T-cell (primary cell): Measurements from ENCODE around the gene NUDCD3. TPM values are rescaled to one million over a fixed set of nuclear protein-coding genes. Genes with fewer than 3 reads are reported as not detected.

Experiments used
- ATAC-seq, 4 experiments: fragments of 200-7000 bp in 3 of 4; fragments of 150-1000 bp in 1 of 4; cut with Tn5 transposase; replicated peaks in 1 of 4; 1 replicate in 3 of 4; 2 replicates in 1 of 4; pipeline ENCODE4 v1.10.0; 2021; ENCODE audit warnings: moderate library complexity in 3 of 4, mild to moderate bottlenecking in 2 of 4, moderate number of reproducible peaks in 1 of 4
- CTCF ChIA-PET, 2 donors: fragments of 300-600 bp; sonication (Branson Sonifier 250); formaldehyde crosslinking; loops; one replicate each; lab custom pipeline; 2022; ENCODE audit warnings: antibody characterized with exemption in 2 of 2; lab: Charles Lee
- POLR2A ChIA-PET, 2 donors: fragments of 300-600 bp; sonication (Branson Sonifier 250); formaldehyde crosslinking; loops; one replicate each; lab custom pipeline; 2022; ENCODE audit warnings: antibody characterized with exemption in 2 of 2; lab: Charles Lee
- DNase-seq, 35 experiments: peaks; one replicate each; pipeline versions ENCODE4 v3.0.0 to v3.0.0-alpha.2; 2013 to 2023
- H3K27ac ChIP-seq: one replicate; pipeline ENCODE4 v1.5.1; 2013; ENCODE audit warnings: low read length
- H3K27me3 ChIP-seq, 2 experiments: replicated peaks in 1 of 2; 1 replicate in 1 of 2; 2 replicates in 1 of 2; pipeline versions ENCODE4 v1.6.1 to v1.7.0; 2013; ENCODE audit warnings: low read length in 1 of 2, mixed read lengths in 1 of 2; ENCODE audit not compliant: control insufficient read depth in 2 of 2, insufficient read depth in 2 of 2; ENCODE audit errors: extremely low read depth in 1 of 2
- H3K36me3 ChIP-seq, 2 donors: 1 replicate in 1 of 2; 2 replicates in 1 of 2; pipeline versions ENCODE4 v1.6.1 to v1.7.0; 2013; ENCODE audit warnings: low read length in 1 of 2; ENCODE audit not compliant: control insufficient read depth in 2 of 2, insufficient read depth in 1 of 2; ENCODE audit errors: extremely low read depth in 1 of 2
- H3K4me1 ChIP-seq, 2 experiments: 1 replicate in 1 of 2; 2 replicates in 1 of 2; pipeline versions ENCODE4 v1.6.1 to v1.7.0; 2013; ENCODE audit warnings: low read length in 2 of 2, mixed read lengths in 1 of 2; ENCODE audit not compliant: insufficient read depth in 2 of 2, control insufficient read depth in 1 of 2; ENCODE audit errors: extremely low read depth in 1 of 2
- H3K4me3 ChIP-seq, 2 donors: 1 replicate in 1 of 2; 2 replicates in 1 of 2; pipeline versions ENCODE4 v1.5.1 to v1.7.0; 2013; ENCODE audit warnings: mild to moderate bottlenecking in 2 of 2, low read length in 1 of 2, moderate library complexity in 1 of 2; ENCODE audit not compliant: control insufficient read depth in 1 of 2; ENCODE audit errors: extremely low read depth in 1 of 2
- H3K9me3 ChIP-seq: 2 replicates; pipeline ENCODE4 v1.7.0; 2013
- H3K27ac Mint-ChIP-seq, 2 donors: one replicate each; pipeline ENCODE4 v1.8.0; 2020 to 2021; ENCODE audit warnings: mild to moderate bottlenecking in 2 of 2, mixed read lengths in 2 of 2
- H3K27me3 Mint-ChIP-seq, 2 donors: one replicate each; pipeline ENCODE4 v1.8.0; 2021 to 2022; ENCODE audit warnings: mixed read lengths in 2 of 2
- H3K36me3 Mint-ChIP-seq: one replicate; pipeline ENCODE4 v1.8.0; 2021; ENCODE audit warnings: mixed read lengths
- H3K4me1 Mint-ChIP-seq, 3 donors: one replicate each; pipeline ENCODE4 v1.8.0; 2020 to 2022; ENCODE audit warnings: mixed read lengths in 3 of 3, mild to moderate bottlenecking in 1 of 3
- H3K4me3 Mint-ChIP-seq, 3 donors: one replicate each; pipeline ENCODE4 v1.8.0; 2020 to 2022; ENCODE audit warnings: mild to moderate bottlenecking in 3 of 3, mixed read lengths in 3 of 3, moderate library complexity in 3 of 3
- H3K9me3 Mint-ChIP-seq, 3 donors: one replicate each; pipeline ENCODE4 v1.8.0; 2020 to 2022; ENCODE audit warnings: mixed read lengths in 3 of 3
- WGBS: methylation state at CpG from one replicate; pipeline ENCODE4 v1.1.5; 2013; ENCODE audit warnings: missing lambda C conversion rate; ENCODE audit not compliant: insufficient coverage; 5-methylcytosine and 5-hydroxymethylcytosine counted together
- total RNA-seq, 35 experiments: library from RNA in 6 of 35; stranded (reverse) in 6 of 35; fragments of 120-200 nt in 1 of 35; gene quantifications; one replicate each; pipeline versions ENCODE4 v1.2.1 to v1.2.4 and lab custom pipeline; 2013 to 2026

NUDCD3 gene
- total RNA-seq, 5 donors from 2014 or later (not counting 1 experiment from before 2014, with no cell fraction given), result 87.9 to 106 (median 95.9) TPM

DNA sequence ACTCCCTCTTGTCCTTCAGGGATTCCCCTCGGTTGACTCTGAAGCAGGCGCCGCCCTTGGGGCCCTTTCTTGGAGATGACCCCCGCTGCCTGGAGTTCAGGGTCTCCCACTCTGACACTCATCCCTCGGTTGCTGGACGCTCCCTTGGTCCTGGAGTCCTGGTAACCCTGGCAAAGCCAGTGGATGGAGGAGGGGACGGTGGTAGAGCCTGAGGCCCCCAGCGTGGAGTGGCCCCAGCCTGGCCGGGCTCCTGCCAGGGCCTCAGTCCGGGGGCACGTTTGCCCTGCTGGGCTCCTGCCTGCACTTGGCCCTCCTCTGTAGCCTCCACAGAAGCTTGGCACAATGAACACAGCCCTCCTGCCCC, 155.7 kb downstream of the NUDCD3 start:
- H3K36me3 Mint-ChIP-seq, result no peaks in the 10 kb centered on the region
- no peak for DNase-seq

DNA sequence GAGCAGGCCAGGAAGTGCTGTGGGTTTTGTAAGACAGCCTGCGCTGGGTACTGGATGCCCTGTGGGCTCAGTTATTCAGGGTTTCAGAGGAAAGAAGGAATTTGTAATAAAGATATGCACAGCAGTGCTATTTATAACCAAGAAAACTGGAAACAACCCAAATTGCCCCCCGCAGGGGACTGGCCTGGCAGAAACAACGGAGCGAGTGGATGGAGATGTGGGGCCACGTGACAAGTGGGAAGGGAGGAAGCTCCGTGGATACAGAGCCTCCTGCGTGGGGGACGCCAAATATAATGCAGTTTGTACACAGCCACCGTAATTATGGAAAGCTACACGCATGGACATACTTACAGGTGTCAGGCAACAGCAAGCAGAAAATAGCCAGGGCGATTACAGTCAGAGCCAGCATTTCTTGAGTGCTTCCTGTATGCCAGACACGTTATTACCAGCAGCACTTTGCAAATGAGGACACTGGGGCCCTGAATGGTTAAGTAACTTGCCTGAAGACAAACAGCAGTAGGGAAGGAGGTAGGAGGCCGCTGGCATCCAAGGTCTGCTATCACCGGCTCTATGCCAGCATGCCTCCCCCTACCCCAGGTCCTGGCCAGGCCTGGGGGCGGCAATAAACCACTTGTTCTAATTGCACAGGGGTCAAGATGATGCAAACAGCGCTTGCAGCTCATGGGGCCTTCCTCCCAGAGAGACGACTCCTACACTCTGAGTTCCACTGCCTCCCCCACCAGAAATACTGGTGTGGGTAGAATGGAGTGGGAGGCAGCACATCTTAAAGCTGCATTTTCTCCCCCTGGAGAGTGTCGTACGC, 156.3 kb downstream of the NUDCD3 start:
- Mint-ChIP-seq H3K9me3 (peaks cover 14 to 20% (median 14%) of the 10 kb centered on the region in 3 donors), H3K27me3 (peaks cover 4 to 8% of the 10 kb centered on the region in 2 donors), H3K4me1 (no peaks in the 10 kb centered on the region), H3K36me3 (no peaks in the 10 kb centered on the region), H3K27ac (no peak overlapping the region), H3K4me3 (no peak overlapping the region)
- no peaks in the 10 kb centered on the region for H3K36me3 ChIP-seq
- ATAC-seq, result no peak
- H3K27ac ChIP-seq, result no peak overlapping the region
- ChIA-PET POLR2A (no interaction called here), CTCF (no interaction called here)
- no peak overlapping the region for H3K4me3 ChIP-seq
- WGBS, result 92% methylated on average over 11 of the region's 19 CpGs
- no peaks in the 10 kb centered on the region for H3K9me3 ChIP-seq
- peaks cover 0 to 27% of the 10 kb centered on the region in 2 experiments for H3K27me3 ChIP-seq
- DNase-seq, result no peak
- H3K4me1 ChIP-seq, result no peaks in the 10 kb centered on the region

More for the DNA sequence above, 155.7 kb downstream of the NUDCD3 start:
- CTCF ChIA-PET, result no interaction called here
- H3K27me3 Mint-ChIP-seq, result peaks cover 6 to 8% of the 10 kb centered on the region in 2 donors
- Histone ChIP-seq H3K4me3 (no peak overlapping the region), H3K27ac (no peak overlapping the region), H3K27me3 (peaks cover 0 to 24% of the 10 kb centered on the region in 2 experiments), H3K36me3 (no peaks in the 10 kb centered on the region), H3K4me1 (no peaks in the 10 kb centered on the region), H3K9me3 (no peaks in the 10 kb centered on the region)
- H3K4me1 Mint-ChIP-seq, result no peaks in the 10 kb centered on the region
- no peak overlapping the region for H3K4me3 Mint-ChIP-seq
- peaks cover 14 to 20% (median 14%) of the 10 kb centered on the region in 3 donors for H3K9me3 Mint-ChIP-seq
- no peak for ATAC-seq
- POLR2A ChIA-PET, result no interaction called here
- H3K27ac Mint-ChIP-seq, result no peak overlapping the region
- 92% methylated on average over 11 of the region's 11 CpGs for WGBS

GRCh38 chr7:44331682-44332081, 158.8 kb downstream of the NUDCD3 start:
- no peak overlapping the region for H3K27ac Mint-ChIP-seq
- Histone ChIP-seq H3K4me3 (no peak overlapping the region), H3K9me3 (no peaks in the 10 kb centered on the region), H3K27me3 (peaks cover 4 to 42% of the 10 kb centered on the region in 2 experiments), H3K27ac (no peak overlapping the region), H3K4me1 (no peaks in the 10 kb centered on the region), H3K36me3 (no peaks in the 10 kb centered on the region)
- H3K9me3 Mint-ChIP-seq, result peaks cover 4 to 15% (median 5%) of the 10 kb centered on the region in 3 donors
- WGBS, result 93% methylated on average over 4 of the region's 5 CpGs
- no peaks in the 10 kb centered on the region for H3K36me3 Mint-ChIP-seq
- ATAC-seq (no peak), DNase-seq (no peak)
- no peak overlapping the region for H3K4me3 Mint-ChIP-seq
- ChIA-PET POLR2A (no interaction called here), CTCF (no interaction called here)
- peaks cover 0 to under 1% (median 0%) of the 10 kb centered on the region in 3 donors for H3K4me1 Mint-ChIP-seq
- H3K27me3 Mint-ChIP-seq, result peaks cover 10 to 12% of the 10 kb centered on the region in 2 donors

- DNase-seq (no peak), ATAC-seq (no peak)
- Mint-ChIP-seq H3K4me3 (no peak overlapping the region), H3K9me3 (peaks cover 0 to 4% (median 0%) of the 10 kb centered on the region in 3 donors), H3K27ac (no peak overlapping the region), H3K27me3 (peaks cover 11 to 18% of the 10 kb centered on the region in 2 donors), H3K4me1 (peaks cover 4 to 6% (median 6%) of the 10 kb centered on the region in 3 donors), H3K36me3 (no peaks in the 10 kb centered on the region)
- Histone ChIP-seq H3K36me3 (no peaks in the 10 kb centered on the region), H3K4me3 (no peak overlapping the region), H3K4me1 (no peaks in the 10 kb centered on the region), H3K27me3 (peaks cover 4 to 43% of the 10 kb centered on the region in 2 experiments), H3K9me3 (no peaks in the 10 kb centered on the region), H3K27ac (no peak overlapping the region)
- ChIA-PET POLR2A (no interaction called here), CTCF (interaction anchor here in 1 of 2 donors (0.6 kb wide), 1 partner anchor 359 kb away, joined by 3 read pairs; no protein-coding TSS in a partner anchor)
- 80% methylated on average over 5 of the region's 6 CpGs for WGBS
Observed at GRCh38 chr7:44330331-44330730, 160.1 kb downstream of the NUDCD3 start.

DNA sequence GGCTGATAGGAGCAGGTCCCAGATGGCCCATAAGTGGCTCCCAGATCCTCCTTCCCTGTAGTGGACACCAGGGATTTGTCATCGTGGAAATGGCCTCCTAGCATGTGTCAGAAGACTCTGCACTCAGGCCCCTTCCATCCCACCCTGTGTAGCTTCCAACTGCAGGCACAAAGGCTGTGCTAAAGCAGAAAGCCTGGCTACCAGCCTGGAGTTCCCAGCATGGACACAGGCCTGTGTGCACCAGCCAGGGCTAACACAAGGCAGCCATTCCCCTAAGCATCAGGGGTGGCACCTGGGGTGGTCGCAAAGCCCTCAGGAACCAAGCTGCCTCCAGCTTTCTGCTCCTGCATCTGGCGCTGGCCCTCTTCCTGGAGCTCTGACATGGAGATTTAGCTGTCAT, 160.6 kb downstream of the NUDCD3 start:
- H3K9me3 ChIP-seq, result no peaks in the 10 kb centered on the region
- H3K27me3 ChIP-seq, result peaks cover 4 to 41% of the 10 kb centered on the region in 2 experiments
- Mint-ChIP-seq H3K9me3 (peaks cover 0 to 4% (median 0%) of the 10 kb centered on the region in 3 donors), H3K27me3 (peaks cover 11 to 18% of the 10 kb centered on the region in 2 donors), H3K4me1 (peaks cover 4 to 6% (median 6%) of the 10 kb centered on the region in 3 donors), H3K27ac (no peak overlapping the region), H3K4me3 (no peak overlapping the region), H3K36me3 (no peaks in the 10 kb centered on the region)
- POLR2A ChIA-PET, result no interaction called here
- no peaks in the 10 kb centered on the region for H3K4me1 ChIP-seq
- H3K4me3 ChIP-seq, result no peak overlapping the region
- WGBS, result 77% methylated on average over 3 of the region's 3 CpGs
- no peak for DNase-seq
- H3K27ac ChIP-seq, result no peak overlapping the region
- no peak for ATAC-seq
- CTCF ChIA-PET, result interaction anchor here in 1 of 2 donors (0.6 kb wide), 1 partner anchor 359 kb away, joined by 3 read pairs; no protein-coding TSS in a partner anchor
- H3K36me3 ChIP-seq, result no peaks in the 10 kb centered on the region
